ENCODE results near the gene FCRL4.

The FCRL4 gene

GRCh38 chr1:157597959-157598667, at the start of gene FCRL4:
Gene FCRL4 (minus strand): TSS chr1:157598085. CDS start chr1:157597944, 141 bp downstream.
- Histone ChIP-seq H3K9me3 (ENCODE audit: control insufficient read depth, insufficient read depth, low read depth, low read length) (no peaks in the 10 kb centered on the region), H3K36me3 (ENCODE audit: control insufficient read depth, insufficient read depth, low read length) (no peaks in the 10 kb centered on the region), H3K9ac (ENCODE audit: low read length) (no peak within 1 kb of the TSS), H3K27ac (ENCODE audit: low read depth, low read length) (no peak within 1 kb of the TSS), H3K4me3 (ENCODE audit: low read depth, low read length) (no peak within 1 kb of the TSS), H3K4me1 (ENCODE audit: control insufficient read depth, insufficient read depth, low read length) (no peaks in the 10 kb centered on the region), H3K27me3 (ENCODE audit: control insufficient read depth, insufficient read depth, low read length) (no peaks in the 10 kb centered on the region)

- H3K9me3 ChIP-seq (ENCODE audit: control insufficient read depth, insufficient read depth, low read depth, low read length): no peaks in the 10 kb centered on the region
- H3K36me3 ChIP-seq (ENCODE audit: control insufficient read depth, insufficient read depth, low read length): no peaks in the 10 kb centered on the region
- H3K27me3 ChIP-seq (ENCODE audit: control insufficient read depth, insufficient read depth, low read length): no peaks in the 10 kb centered on the region; the same call in 1 of the 2 replicates
- H3K4me3 ChIP-seq (ENCODE audit: low read depth, low read length): no peak overlapping the region
- no peak overlapping the region for H3K27ac ChIP-seq (ENCODE audit: low read depth, low read length)
- peaks cover 9% of the 10 kb centered on the region for H3K4me1 ChIP-seq (ENCODE audit: control insufficient read depth, insufficient read depth, low read length)
- H3K9ac ChIP-seq (ENCODE audit: low read length): no peak overlapping the region
Measured at GRCh38 chr1:157646144-157646543, 48.3 kb upstream of the FCRL4 start.

- peaks cover 25% of the 10 kb centered on the region for H3K4me1 ChIP-seq (ENCODE audit: control insufficient read depth, insufficient read depth, low read length)
- H3K4me3 ChIP-seq (ENCODE audit: low read depth, low read length): no peak overlapping the region
- no peaks in the 10 kb centered on the region for H3K9me3 ChIP-seq (ENCODE audit: control insufficient read depth, insufficient read depth, low read depth, low read length)
- H3K36me3 ChIP-seq (ENCODE audit: control insufficient read depth, insufficient read depth, low read length): no peaks in the 10 kb centered on the region
- no peaks in the 10 kb centered on the region; the same call in 1 of the 2 replicates for H3K27me3 ChIP-seq (ENCODE audit: control insufficient read depth, insufficient read depth, low read length)
- no peak overlapping the region for H3K27ac ChIP-seq (ENCODE audit: low read depth, low read length)
- H3K9ac ChIP-seq (ENCODE audit: low read length): no peak overlapping the region
Measured at GRCh38 chr1:157641177-157641576, 43.3 kb upstream of the FCRL4 start.

GRCh38 chr1:157639800-157640199, 41.9 kb upstream of the FCRL4 start:
- Histone ChIP-seq H3K4me3 (ENCODE audit: low read depth, low read length) (no peak overlapping the region), H3K9me3 (ENCODE audit: control insufficient read depth, insufficient read depth, low read depth, low read length) (no peaks in the 10 kb centered on the region), H3K4me1 (ENCODE audit: control insufficient read depth, insufficient read depth, low read length) (peaks cover 25% of the 10 kb centered on the region), H3K9ac (ENCODE audit: low read length) (no peak overlapping the region), H3K27me3 (ENCODE audit: control insufficient read depth, insufficient read depth, low read length) (no peaks in the 10 kb centered on the region), H3K27ac (ENCODE audit: low read depth, low read length) (no peak overlapping the region), H3K36me3 (ENCODE audit: control insufficient read depth, insufficient read depth, low read length) (no peaks in the 10 kb centered on the region)

GRCh38 chr1:157628773-157629172, 30.9 kb upstream of the FCRL4 start:
- Histone ChIP-seq H3K27ac (ENCODE audit: low read depth, low read length) (no peak overlapping the region), H3K27me3 (ENCODE audit: control insufficient read depth, insufficient read depth, low read length) (no peaks in the 10 kb centered on the region), H3K4me1 (ENCODE audit: control insufficient read depth, insufficient read depth, low read length) (no peaks in the 10 kb centered on the region), H3K9ac (ENCODE audit: low read length) (no peak overlapping the region), H3K4me3 (ENCODE audit: low read depth, low read length) (no peak overlapping the region), H3K9me3 (ENCODE audit: control insufficient read depth, insufficient read depth, low read depth, low read length) (no peaks in the 10 kb centered on the region), H3K36me3 (ENCODE audit: control insufficient read depth, insufficient read depth, low read length) (no peaks in the 10 kb centered on the region)

GRCh38 chr1:157626099-157626498, 28.2 kb upstream of the FCRL4 start:
- Histone ChIP-seq H3K9ac (ENCODE audit: low read length) (no peak overlapping the region), H3K36me3 (ENCODE audit: control insufficient read depth, insufficient read depth, low read length) (no peaks in the 10 kb centered on the region), H3K4me1 (ENCODE audit: control insufficient read depth, insufficient read depth, low read length) (no peaks in the 10 kb centered on the region), H3K27ac (ENCODE audit: low read depth, low read length) (no peak overlapping the region), H3K9me3 (ENCODE audit: control insufficient read depth, insufficient read depth, low read depth, low read length) (no peaks in the 10 kb centered on the region), H3K27me3 (ENCODE audit: control insufficient read depth, insufficient read depth, low read length) (no peaks in the 10 kb centered on the region), H3K4me3 (ENCODE audit: low read depth, low read length) (no peak overlapping the region)

- H3K36me3 ChIP-seq (ENCODE audit: control insufficient read depth, insufficient read depth, low read length): no peaks in the 10 kb centered on the region
- H3K9ac ChIP-seq (ENCODE audit: low read length): no peak overlapping the region
- H3K4me3 ChIP-seq (ENCODE audit: low read depth, low read length): no peak overlapping the region
- H3K9me3 ChIP-seq (ENCODE audit: control insufficient read depth, insufficient read depth, low read depth, low read length): no peaks in the 10 kb centered on the region
- H3K27ac ChIP-seq (ENCODE audit: low read depth, low read length): no peak overlapping the region
- H3K4me1 ChIP-seq (ENCODE audit: control insufficient read depth, insufficient read depth, low read length): no peaks in the 10 kb centered on the region
- H3K27me3 ChIP-seq (ENCODE audit: control insufficient read depth, insufficient read depth, low read length): no peaks in the 10 kb centered on the region
Measured at GRCh38 chr1:157624471-157624870, 26.6 kb upstream of the FCRL4 start.

GRCh38 chr1:157622471-157622870, 24.6 kb upstream of the FCRL4 start:
- Histone ChIP-seq H3K36me3 (ENCODE audit: control insufficient read depth, insufficient read depth, low read length) (no peaks in the 10 kb centered on the region), H3K4me3 (ENCODE audit: low read depth, low read length) (no peak overlapping the region), H3K27ac (ENCODE audit: low read depth, low read length) (no peak overlapping the region), H3K4me1 (ENCODE audit: control insufficient read depth, insufficient read depth, low read length) (no peaks in the 10 kb centered on the region), H3K9ac (ENCODE audit: low read length) (no peak overlapping the region), H3K27me3 (ENCODE audit: control insufficient read depth, insufficient read depth, low read length) (no peaks in the 10 kb centered on the region), H3K9me3 (ENCODE audit: control insufficient read depth, insufficient read depth, low read depth, low read length) (no peaks in the 10 kb centered on the region)

GRCh38 chr1:157618190-157618589, 20.3 kb upstream of the FCRL4 start:
- Histone ChIP-seq H3K9me3 (ENCODE audit: control insufficient read depth, insufficient read depth, low read depth, low read length) (no peaks in the 10 kb centered on the region), H3K27me3 (ENCODE audit: control insufficient read depth, insufficient read depth, low read length) (no peaks in the 10 kb centered on the region), H3K9ac (ENCODE audit: low read length) (no peak overlapping the region), H3K4me3 (ENCODE audit: low read depth, low read length) (no peak overlapping the region), H3K27ac (ENCODE audit: low read depth, low read length) (no peak overlapping the region), H3K36me3 (ENCODE audit: control insufficient read depth, insufficient read depth, low read length) (no peaks in the 10 kb centered on the region), H3K4me1 (ENCODE audit: control insufficient read depth, insufficient read depth, low read length) (no peaks in the 10 kb centered on the region)

GRCh38 chr1:157600236-157600635, 2.4 kb upstream of the FCRL4 start:
- Histone ChIP-seq H3K4me3 (ENCODE audit: low read depth, low read length) (no peak overlapping the region), H3K27ac (ENCODE audit: low read depth, low read length) (no peak overlapping the region), H3K9me3 (ENCODE audit: control insufficient read depth, insufficient read depth, low read depth, low read length) (no peaks in the 10 kb centered on the region), H3K27me3 (ENCODE audit: control insufficient read depth, insufficient read depth, low read length) (no peaks in the 10 kb centered on the region), H3K9ac (ENCODE audit: low read length) (no peak overlapping the region), H3K36me3 (ENCODE audit: control insufficient read depth, insufficient read depth, low read length) (no peaks in the 10 kb centered on the region), H3K4me1 (ENCODE audit: control insufficient read depth, insufficient read depth, low read length) (no peaks in the 10 kb centered on the region)

GRCh38 chr1:157596384-157596783, 1.5 kb downstream of the FCRL4 start:
- H3K27ac ChIP-seq (ENCODE audit: low read depth, low read length): no peak overlapping the region

More at GRCh38 chr1:157596384-157596783, 1.5 kb downstream of the FCRL4 start:
- Histone ChIP-seq H3K4me3 (ENCODE audit: low read depth, low read length) (no peak overlapping the region), H3K9me3 (ENCODE audit: control insufficient read depth, insufficient read depth, low read depth, low read length) (no peaks in the 10 kb centered on the region), H3K9ac (ENCODE audit: low read length) (no peak overlapping the region), H3K4me1 (ENCODE audit: control insufficient read depth, insufficient read depth, low read length) (no peaks in the 10 kb centered on the region), H3K27me3 (ENCODE audit: control insufficient read depth, insufficient read depth, low read length) (no peaks in the 10 kb centered on the region), H3K36me3 (ENCODE audit: control insufficient read depth, insufficient read depth, low read length) (no peaks in the 10 kb centered on the region)
